ENCODE data around the gene TMEM132D. TPM values are rescaled to one million over a fixed set of nuclear protein-coding genes. Genes with fewer than 3 reads are reported as not detected.

Gene TMEM132D
- polyA plus RNA-seq, 4 donors = 1.3 to 3.5 (median 1.7) TPM

DNA sequence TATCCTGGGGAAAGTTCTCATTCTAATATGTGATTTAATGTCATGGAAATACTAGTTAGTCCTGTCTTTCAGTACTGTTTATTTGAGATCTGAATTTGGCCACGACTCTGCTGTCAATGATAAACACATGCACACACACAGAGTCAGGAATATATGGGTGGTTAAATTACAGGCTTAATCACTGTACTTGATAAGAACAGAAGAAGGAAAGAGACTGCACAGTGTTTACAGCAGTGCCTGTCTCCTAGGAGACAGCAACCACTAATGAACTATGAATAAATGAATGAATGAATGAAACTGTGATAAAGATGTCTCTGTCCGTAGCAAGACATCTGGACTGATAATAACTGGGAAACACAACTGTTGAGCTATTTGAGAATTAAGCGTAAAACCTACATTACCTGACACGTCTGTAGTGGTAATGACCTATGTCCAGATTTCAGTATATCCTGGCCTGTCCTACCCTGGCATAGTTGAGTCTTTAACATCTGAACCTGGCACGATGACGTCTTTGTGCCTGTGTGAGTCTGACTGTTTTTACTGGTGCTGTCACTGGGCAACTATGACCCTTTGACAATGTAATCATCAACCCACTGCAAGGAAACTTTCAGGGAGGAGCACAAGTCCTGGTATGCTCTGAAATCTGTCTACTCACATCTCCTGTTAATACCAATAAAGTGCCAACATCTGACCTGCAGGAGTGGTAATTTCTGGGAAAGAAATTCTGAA, 524.6 kb downstream of the TMEM132D start:
- DNase-seq (ENCODE audit: low read depth in 4 of 4, low spot score in 3 of 4) = no peak

- no peak for DNase-seq (ENCODE audit: low read depth in 4 of 4, low spot score in 3 of 4)
These were observed 525.3 kb downstream of the TMEM132D start for GRCh38 chr12:129378496-129378895.

GRCh38 chr12:129373746-129374145, 530.1 kb downstream of the TMEM132D start:
- DNase-seq (ENCODE audit: low read depth in 4 of 4, low spot score in 3 of 4) = no peak

DNA sequence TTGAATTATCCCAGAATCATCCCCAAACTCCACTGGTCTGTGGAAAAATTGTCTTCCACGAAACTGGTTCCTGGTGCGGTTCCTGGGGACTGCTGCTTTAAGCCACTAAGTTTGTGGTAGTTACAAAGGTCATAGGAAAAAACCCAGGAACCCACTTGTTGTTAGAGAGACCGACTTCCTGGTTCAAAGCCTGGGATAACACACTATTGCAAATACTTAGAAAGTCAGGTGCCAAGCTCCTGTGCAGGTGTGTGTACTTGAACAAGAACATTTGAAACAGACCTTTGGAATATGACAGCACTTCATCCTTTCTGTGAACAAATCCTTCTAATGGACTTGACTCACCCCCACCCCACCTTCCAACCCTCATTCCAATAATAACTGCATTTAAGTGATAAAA, 530.9 kb downstream of the TMEM132D start:
- DNase-seq (ENCODE audit: low read depth in 4 of 4, low spot score in 3 of 4) = no peak

- DNase-seq (ENCODE audit: low read depth in 4 of 4, low spot score in 3 of 4) = no peak
These were observed 531.5 kb downstream of the TMEM132D start for GRCh38 chr12:129372348-129372747.

DNA sequence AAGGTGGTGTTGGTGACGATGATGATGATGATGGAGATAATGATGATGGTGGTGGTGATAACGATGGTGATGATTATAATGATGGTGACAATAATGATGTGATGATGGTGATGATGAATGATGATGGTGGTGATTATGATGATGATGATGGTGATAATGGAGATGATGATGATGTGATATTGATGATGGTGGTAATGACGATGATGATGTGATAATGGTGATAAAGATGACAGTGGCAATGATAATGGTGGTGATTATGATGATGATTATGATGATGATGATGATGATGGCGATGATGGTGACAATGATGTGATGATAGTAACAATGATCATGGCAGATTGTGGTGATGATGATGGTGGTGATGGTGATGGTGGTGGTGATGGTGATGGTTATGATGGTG, 532.6 kb downstream of the TMEM132D start:
- DNase-seq (ENCODE audit: low read depth in 4 of 4, low spot score in 3 of 4) = no peak

DNA sequence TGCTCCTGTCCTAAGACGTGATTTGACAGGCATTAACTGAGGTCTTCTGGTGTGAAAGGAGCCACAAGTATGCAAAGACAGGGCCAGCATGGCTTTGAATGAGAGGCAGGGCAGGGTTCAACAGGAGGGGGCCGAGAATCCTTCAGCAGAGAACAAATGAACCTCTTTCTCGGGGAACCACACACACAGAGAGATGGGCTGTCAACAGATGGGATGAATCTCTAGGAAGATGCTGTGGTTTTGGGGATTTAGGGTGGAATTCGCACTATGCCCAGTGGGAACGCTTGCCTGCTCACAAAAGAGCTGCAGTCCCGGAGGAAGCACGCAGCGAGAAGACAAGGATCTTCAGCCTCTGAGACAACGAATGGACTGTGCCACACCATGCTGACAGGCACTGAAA, 537.2 kb downstream of the TMEM132D start:
- DNase-seq (ENCODE audit: low read depth in 4 of 4, low spot score in 3 of 4) = no peak

DNA sequence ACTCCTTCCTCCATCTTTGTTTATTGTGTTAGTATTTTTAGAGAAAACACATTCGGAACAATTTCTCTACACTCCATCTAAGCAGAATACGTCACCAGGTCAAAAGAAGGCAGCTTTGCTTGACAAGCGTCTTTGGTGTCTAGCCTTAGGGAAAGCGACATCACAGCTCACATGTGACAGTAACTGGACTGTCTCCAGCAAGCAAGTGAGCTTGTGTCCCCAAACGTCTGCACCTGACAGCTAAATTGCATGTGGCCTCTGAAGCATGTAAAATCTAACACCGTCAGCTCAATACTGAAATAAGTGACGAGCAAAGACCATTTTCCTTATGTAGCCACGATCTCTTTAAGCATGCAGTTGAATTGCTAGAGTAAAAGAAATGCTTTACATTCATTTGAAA, 540.8 kb downstream of the TMEM132D start:
- no peak for DNase-seq (ENCODE audit: low read depth in 4 of 4, low spot score in 3 of 4)

DNA sequence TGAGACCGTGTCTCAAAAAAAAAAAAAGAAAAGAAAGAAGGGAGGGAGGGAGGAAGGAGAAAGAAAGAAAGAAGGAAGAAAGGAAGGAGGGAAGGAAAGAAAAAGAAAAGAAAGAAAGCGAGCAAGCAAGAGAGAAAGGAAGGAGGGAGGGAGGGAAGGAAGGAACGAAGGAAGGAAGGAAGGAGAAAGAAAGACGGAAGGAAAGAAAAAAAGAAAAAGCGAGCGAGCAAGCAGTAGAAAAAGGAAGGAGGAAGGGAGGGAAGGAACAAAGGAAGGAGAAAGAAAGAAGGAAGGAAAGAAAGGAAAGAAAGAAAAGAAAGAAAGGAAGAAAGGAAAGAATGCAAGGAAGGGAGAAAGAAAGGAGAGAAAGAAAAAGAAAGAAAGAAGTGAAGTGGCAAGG, 546.6 kb downstream of the TMEM132D start:
- DNase-seq (ENCODE audit: low read depth in 4 of 4, low spot score in 3 of 4) = no peak

- DNase-seq (ENCODE audit: low read depth in 4 of 4, low spot score in 3 of 4) = no peak
These were observed 552.3 kb downstream of the TMEM132D start for GRCh38 chr12:129351481-129351880.

GRCh38 chr12:129339336-129339735, 564.5 kb downstream of the TMEM132D start:
- no peak for DNase-seq (ENCODE audit: low read depth in 4 of 4, low spot score in 3 of 4)

GRCh38 chr12:129337413-129337812, 566.4 kb downstream of the TMEM132D start:
- no peak for DNase-seq (ENCODE audit: low read depth in 4 of 4, low spot score in 3 of 4)

DNA sequence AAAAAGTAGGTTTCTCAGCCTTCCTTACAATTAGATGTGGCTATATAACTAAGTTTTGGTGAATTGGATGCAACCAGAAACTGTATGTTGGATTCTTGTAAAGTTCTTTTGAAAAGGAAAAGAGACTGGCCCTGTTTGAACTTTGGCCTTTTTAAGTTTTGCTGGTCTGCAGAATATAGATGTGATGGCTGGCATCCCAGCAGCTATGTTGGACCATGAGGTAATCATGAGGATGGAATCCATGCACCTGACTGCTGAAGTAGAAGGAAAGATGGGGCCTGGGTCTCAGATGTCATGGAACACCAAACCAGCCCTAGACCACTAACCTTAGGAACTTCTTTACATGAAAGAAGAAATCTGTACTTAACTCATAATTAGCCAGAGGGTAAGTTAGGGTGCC, 568.1 kb downstream of the TMEM132D start:
- DNase-seq (ENCODE audit: low read depth in 4 of 4, low spot score in 3 of 4) = no peak

DNA sequence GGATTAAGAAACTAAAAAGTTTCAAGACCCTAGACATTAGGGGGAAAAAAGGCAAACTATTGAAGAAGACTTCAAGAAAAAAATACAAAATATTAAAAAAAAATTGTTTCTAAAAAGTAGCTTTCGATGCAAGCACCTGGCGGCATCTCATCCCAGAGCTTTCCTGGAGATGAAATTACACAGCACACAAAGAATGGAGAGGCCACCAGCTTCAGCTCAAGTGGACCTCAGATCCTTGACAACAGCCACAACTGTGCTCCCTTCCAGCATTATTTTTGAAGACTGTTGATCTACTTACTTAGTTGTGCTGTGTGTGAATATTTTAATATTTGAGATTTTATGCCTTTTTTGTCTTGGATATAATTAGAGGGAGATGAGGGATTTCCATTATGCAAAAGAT, 571.5 kb downstream of the TMEM132D start:
- DNase-seq (ENCODE audit: low read depth in 4 of 4, low spot score in 3 of 4) = no peak

DNA sequence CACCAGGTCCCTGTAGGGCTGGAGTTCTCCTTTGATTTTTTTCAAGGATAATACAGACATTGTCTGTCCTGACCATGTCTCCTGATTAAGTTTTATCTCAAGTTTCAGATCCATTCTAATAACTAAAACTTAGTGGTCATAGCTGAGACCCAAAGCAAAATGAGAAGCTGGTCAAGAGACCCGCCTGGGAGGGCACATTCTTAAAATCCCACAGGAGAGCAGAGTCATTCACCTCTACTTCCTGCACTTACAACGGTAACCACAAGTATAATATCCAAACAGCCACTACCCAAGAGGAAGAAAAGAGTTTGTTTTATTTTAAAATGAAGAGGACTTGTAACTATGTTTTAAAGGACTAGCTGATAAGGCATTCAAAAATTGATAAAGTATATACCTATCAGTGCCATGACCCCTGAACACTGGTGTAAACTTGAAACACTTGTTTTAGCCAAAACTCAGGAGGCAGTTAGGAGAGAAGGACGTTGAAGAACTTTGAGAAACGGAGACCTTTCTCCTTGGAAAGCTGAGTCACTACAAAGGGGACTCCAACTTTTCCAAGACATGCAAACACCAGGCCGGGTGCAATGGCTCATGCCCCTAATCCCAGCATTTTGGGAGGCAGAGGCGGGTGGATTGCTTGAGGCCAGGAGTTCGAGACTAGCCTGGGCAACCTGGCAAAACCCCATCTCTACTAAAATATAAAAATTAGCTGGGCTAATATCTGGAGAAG, 572.3 kb downstream of the TMEM132D start:
- DNase-seq (ENCODE audit: low read depth in 4 of 4, low spot score in 3 of 4) = no peak

- DNase-seq (ENCODE audit: low read depth in 4 of 4, low spot score in 3 of 4) = no peak
These were observed 575.6 kb downstream of the TMEM132D start for GRCh38 chr12:129328235-129328634.

- no peak for DNase-seq (ENCODE audit: low read depth in 4 of 4, low spot score in 3 of 4)
These were observed 578.3 kb downstream of the TMEM132D start for GRCh38 chr12:129325566-129325965.

GRCh38 chr12:129312048-129312447, 591.8 kb downstream of the TMEM132D start:
- DNase-seq (ENCODE audit: low read depth in 4 of 4, low spot score in 3 of 4) = no peak

DNA sequence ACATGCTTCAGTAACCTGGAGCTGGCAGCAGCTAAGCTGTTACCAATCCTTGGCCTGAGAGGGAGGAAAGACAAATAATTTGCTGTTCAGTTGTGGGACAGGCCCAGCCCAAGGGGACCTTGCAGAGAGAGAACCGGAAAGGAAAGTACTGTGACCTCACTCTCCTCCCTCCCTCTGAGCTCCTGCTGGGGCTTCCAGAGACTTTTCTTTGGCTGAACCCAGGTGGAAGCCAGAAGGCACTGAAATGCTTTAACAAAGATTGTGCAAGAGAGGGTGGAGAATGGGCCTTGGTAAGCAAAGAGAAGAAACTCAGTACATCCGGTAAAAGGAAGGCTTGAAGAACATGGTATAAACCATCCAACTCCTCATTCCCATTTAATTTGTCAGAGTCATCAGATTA, 593.5 kb downstream of the TMEM132D start:
- DNase-seq (ENCODE audit: low read depth in 4 of 4, low spot score in 3 of 4) = no peak

GRCh38 chr12:129305851-129306250, 598.0 kb downstream of the TMEM132D start:
- DNase-seq (ENCODE audit: low read depth in 4 of 4, low spot score in 3 of 4) = no peak

- no peak for DNase-seq (ENCODE audit: low read depth in 4 of 4, low spot score in 3 of 4)
These were observed 599.3 kb downstream of the TMEM132D start for GRCh38 chr12:129304529-129304928.

GRCh38 chr12:129300011-129300410, 603.8 kb downstream of the TMEM132D start:
- no peak for DNase-seq (ENCODE audit: low read depth in 4 of 4, low spot score in 3 of 4)
